Measurements from ENCODE around the gene SSU72.

- no peak for TF ChIP-seq CTCF (IDR thresholded peaks at IDR 0.05)
- no peak for TF ChIP-seq POLR2A (IDR thresholded peaks at IDR 0.05)
These were observed 27.2 kb downstream of the SSU72 start for GRCh38 chr1:1547476-1547875.

Measured in uterus (tissue), 2 donors.